Fibroblast of lung (primary cell): ENCODE results near the gene TANC1.

Source experiments
- EZH2 ChIP-seq: IDR thresholded peaks from 2 replicates; pipeline ENCODE4 v1.5.1; 2012; ENCODE audit warnings: low read length, control low read depth, mild to moderate bottlenecking; ENCODE audit errors: missing control alignments
- TF ChIP-seq, protein P1 (sequence below), 2 donors: IDR thresholded peaks in 1 of 2; conservative IDR thresholded peaks in 1 of 2; 1 replicate in 1 of 2; 2 replicates in 1 of 2; pipeline ENCODE4 v1.5.1; 2011 to 2012; ENCODE audit warnings: low read length in 2 of 2, control low read depth in 1 of 2, inconsistent platforms in 1 of 2, low read depth in 1 of 2, mild to moderate bottlenecking in 1 of 2

GRCh38 chr2:159157361-159158209 is 189.1 kb downstream of the TANC1 start:
- TF ChIP-seq, protein P1, sequence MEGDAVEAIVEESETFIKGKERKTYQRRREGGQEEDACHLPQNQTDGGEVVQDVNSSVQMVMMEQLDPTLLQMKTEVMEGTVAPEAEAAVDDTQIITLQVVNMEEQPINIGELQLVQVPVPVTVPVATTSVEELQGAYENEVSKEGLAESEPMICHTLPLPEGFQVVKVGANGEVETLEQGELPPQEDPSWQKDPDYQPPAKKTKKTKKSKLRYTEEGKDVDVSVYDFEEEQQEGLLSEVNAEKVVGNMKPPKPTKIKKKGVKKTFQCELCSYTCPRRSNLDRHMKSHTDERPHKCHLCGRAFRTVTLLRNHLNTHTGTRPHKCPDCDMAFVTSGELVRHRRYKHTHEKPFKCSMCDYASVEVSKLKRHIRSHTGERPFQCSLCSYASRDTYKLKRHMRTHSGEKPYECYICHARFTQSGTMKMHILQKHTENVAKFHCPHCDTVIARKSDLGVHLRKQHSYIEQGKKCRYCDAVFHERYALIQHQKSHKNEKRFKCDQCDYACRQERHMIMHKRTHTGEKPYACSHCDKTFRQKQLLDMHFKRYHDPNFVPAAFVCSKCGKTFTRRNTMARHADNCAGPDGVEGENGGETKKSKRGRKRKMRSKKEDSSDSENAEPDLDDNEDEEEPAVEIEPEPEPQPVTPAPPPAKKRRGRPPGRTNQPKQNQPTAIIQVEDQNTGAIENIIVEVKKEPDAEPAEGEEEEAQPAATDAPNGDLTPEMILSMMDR (conservative IDR thresholded peaks at IDR 0.05 in 1 of 2, IDR thresholded peaks at IDR 0.05 in 1 of 2; ENCODE audit: low read depth in 1 of 2, low read length in 2 of 2) = no peak
- no peak for TF ChIP-seq EZH2
